ENCODE measurements around the gene RUFY3. TPM values are rescaled to one million over a fixed set of nuclear protein-coding genes. Genes with fewer than 3 reads are reported as not detected.

The RUFY3 gene
- polyA plus RNA-seq, 3 donors, result 11.1 to 37.3 (median 12.5) TPM

DNA sequence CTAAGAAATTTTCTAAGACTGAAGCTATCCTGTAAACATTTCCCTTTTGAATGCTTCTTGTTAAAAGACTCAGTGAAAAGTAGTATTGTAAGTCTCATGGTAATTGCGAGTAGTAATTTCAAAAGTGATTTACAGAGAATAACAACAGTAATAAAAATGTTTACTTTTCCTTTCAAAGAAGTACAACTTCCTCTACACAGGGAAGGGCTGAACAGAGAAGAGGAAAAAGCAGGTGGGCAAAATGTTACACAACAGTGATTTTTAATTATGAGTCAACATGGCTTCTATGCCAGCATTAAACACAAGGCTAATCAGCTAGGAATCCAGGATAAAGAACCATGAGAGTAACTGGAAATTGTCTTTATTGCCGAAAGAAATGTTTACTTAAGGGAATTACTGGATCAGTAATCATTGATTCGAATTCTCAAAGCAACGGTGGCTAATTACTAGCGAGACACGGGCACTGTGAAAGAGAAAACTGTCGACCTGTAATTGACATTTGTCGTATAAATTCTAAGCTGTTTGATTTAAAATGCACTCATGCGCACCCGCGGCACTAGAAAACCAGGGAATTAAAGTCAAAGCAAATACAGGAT lies 18.0 kb upstream of the RUFY3 start:
- Histone ChIP-seq H3K9me3 (replicated peaks in 1 of 2; ENCODE audit: control insufficient read depth in 1 of 2, insufficient read depth in 1 of 2, low read length in 2 of 2) (no peaks in the 10 kb centered on the region), H3K36me3 (replicated peaks in 1 of 2; ENCODE audit: control insufficient read depth in 1 of 2, insufficient read depth in 2 of 2, low read length in 2 of 2) (no peaks in the 10 kb centered on the region), H2AFZ (ENCODE audit: insufficient read depth, low read depth, low read length, poor library complexity, severe bottlenecking) (peak overlapping the region; percentile 88), H3K79me2 (ENCODE audit: insufficient read depth, low read length) (peaks cover 31% of the 10 kb centered on the region), H3K27ac (ENCODE audit: low read depth in 1 of 2, low read length in 2 of 2) (peak overlapping the region in 1 of 2 donors; percentile 80), H3K4me1 (ENCODE audit: control insufficient read depth in 1 of 2, insufficient read depth in 2 of 2, low read length in 2 of 2) (peaks cover 17 to 30% of the 10 kb centered on the region in 2 donors), H4K20me1 (ENCODE audit: insufficient read depth, low read length) (no peaks in the 10 kb centered on the region), H3K4me3 (replicated peaks in 1 of 3; ENCODE audit: low read depth in 2 of 3, low read length in 3 of 3) (peak overlapping the region; percentile 62 to 81 (median 66)), H3K9ac (ENCODE audit: insufficient read depth, low read length, poor library complexity, severe bottlenecking) (peak overlapping the region; percentile 87), H3K4me2 (replicated peaks; ENCODE audit: extremely low read depth, low read length, poor library complexity, severe bottlenecking) (peak overlapping the region; percentile 81), H3K27me3 (ENCODE audit: control insufficient read depth in 2 of 2, insufficient read depth in 2 of 2, low read length in 2 of 2) (no peaks in the 10 kb centered on the region)
- peak overlapping the region; percentile 74 to 91 (median 83) for H3K27ac Mint-ChIP-seq
- H3K4me1 Mint-ChIP-seq, result peaks cover 25% of the 10 kb centered on the region
- no peaks in the 10 kb centered on the region for H3K36me3 Mint-ChIP-seq
- no peaks in the 10 kb centered on the region for H3K27me3 Mint-ChIP-seq (ENCODE audit: low read depth in 3 of 3)
- TF ChIP-seq, protein P1, sequence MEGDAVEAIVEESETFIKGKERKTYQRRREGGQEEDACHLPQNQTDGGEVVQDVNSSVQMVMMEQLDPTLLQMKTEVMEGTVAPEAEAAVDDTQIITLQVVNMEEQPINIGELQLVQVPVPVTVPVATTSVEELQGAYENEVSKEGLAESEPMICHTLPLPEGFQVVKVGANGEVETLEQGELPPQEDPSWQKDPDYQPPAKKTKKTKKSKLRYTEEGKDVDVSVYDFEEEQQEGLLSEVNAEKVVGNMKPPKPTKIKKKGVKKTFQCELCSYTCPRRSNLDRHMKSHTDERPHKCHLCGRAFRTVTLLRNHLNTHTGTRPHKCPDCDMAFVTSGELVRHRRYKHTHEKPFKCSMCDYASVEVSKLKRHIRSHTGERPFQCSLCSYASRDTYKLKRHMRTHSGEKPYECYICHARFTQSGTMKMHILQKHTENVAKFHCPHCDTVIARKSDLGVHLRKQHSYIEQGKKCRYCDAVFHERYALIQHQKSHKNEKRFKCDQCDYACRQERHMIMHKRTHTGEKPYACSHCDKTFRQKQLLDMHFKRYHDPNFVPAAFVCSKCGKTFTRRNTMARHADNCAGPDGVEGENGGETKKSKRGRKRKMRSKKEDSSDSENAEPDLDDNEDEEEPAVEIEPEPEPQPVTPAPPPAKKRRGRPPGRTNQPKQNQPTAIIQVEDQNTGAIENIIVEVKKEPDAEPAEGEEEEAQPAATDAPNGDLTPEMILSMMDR (IDR thresholded peaks at IDR 0.05), result no peak
- DNase-seq, result peak in 2 of 3 donors; percentile 41 to 45
- no peaks in the 10 kb centered on the region for H3K9me3 Mint-ChIP-seq
- 0% methylated on average over 6 of the region's 11 CpGs for WGBS (ENCODE audit: insufficient coverage)
- intact Hi-C loops (cut with micrococcal nuclease), result loop anchor here (2.0 to 10.0 kb wide), 3 partner anchors 15 to 51 kb away; partner anchors contain the start of gene UTP3 (in 1 of the 2)
- H3K4me3 Mint-ChIP-seq, result peak overlapping the region; percentile 89 to 92

DNA sequence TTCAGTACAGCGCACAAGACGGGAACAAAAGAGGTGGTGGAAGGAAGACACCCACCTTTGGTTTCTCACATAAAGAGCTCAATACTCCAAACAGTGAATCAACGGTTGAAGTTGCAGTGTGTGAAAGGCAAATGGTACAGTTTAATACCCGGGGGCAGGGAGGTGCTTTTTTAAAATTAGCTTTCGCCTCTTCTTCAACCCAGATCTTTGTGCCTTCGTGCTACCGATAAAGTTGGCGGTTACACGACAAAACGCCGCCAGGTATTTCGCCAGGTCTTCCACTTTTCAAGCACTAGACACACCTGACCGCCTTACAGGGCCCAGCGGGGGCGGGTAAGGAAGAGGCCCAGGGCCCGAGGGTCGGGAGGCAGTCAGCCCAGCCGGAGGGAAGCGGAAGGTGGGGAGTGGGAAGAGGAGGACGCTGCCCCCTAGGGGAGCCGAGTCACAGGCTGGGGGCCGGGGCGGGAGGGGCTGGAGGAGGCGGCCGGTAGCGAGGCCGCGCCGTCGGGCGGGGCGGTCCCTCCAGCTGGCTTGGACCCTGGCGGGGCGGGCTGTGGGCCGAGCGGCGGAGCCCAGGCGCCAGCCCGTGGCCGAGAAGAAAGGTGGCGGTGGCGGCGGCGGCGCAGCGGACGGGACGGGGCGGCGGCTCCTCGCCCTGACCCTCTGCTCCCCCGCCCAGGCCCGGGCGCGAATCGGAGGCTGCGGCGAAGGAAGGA lies 17.4 kb upstream of the RUFY3 start:
- H3K4me1 ChIP-seq (ENCODE audit: control insufficient read depth in 1 of 2, insufficient read depth in 2 of 2, low read length in 2 of 2), result peaks cover 17 to 30% of the 10 kb centered on the region in 2 donors
- H3K9ac ChIP-seq (ENCODE audit: insufficient read depth, low read length, poor library complexity, severe bottlenecking), result peak overlapping the region; percentile 87
- Mint-ChIP-seq H3K27me3 (ENCODE audit: low read depth in 3 of 3) (no peaks in the 10 kb centered on the region), H3K4me1 (peaks cover 28% of the 10 kb centered on the region), H3K9me3 (no peaks in the 10 kb centered on the region), H3K36me3 (peaks cover 0 to 4% of the 10 kb centered on the region in 2 donors), H3K4me3 (peak overlapping the region; percentile 89 to 92), H3K27ac (peak overlapping the region; percentile 74 to 91 (median 83))
- H3K36me3 ChIP-seq (replicated peaks in 1 of 2; ENCODE audit: control insufficient read depth in 1 of 2, insufficient read depth in 2 of 2, low read length in 2 of 2), result no peaks in the 10 kb centered on the region
- DNase-seq, result peak; percentile 53 to 79 (median 70)
- H2AFZ ChIP-seq (ENCODE audit: insufficient read depth, low read depth, low read length, poor library complexity, severe bottlenecking), result peak overlapping the region; percentile 88
- peak overlapping the region; percentile 62 to 81 (median 66) for H3K4me3 ChIP-seq (replicated peaks in 1 of 3; ENCODE audit: low read depth in 2 of 3, low read length in 3 of 3)
- no peaks in the 10 kb centered on the region for H3K9me3 ChIP-seq (replicated peaks in 1 of 2; ENCODE audit: control insufficient read depth in 1 of 2, insufficient read depth in 1 of 2, low read length in 2 of 2)
- no peaks in the 10 kb centered on the region for H3K27me3 ChIP-seq (ENCODE audit: control insufficient read depth in 2 of 2, insufficient read depth in 2 of 2, low read length in 2 of 2)
- peaks cover 38% of the 10 kb centered on the region for H3K79me2 ChIP-seq (ENCODE audit: insufficient read depth, low read length)
- peak overlapping the region; percentile 81 for H3K4me2 ChIP-seq (replicated peaks; ENCODE audit: extremely low read depth, low read length, poor library complexity, severe bottlenecking)
- TF ChIP-seq, protein P1 (IDR thresholded peaks at IDR 0.05), result peak; percentile 42
- WGBS (ENCODE audit: insufficient coverage), result under 1% methylated on average over 47 of the region's 58 CpGs
- H3K27ac ChIP-seq (ENCODE audit: low read depth in 1 of 2, low read length in 2 of 2), result peak overlapping the region; percentile 12 to 80
- H4K20me1 ChIP-seq (ENCODE audit: insufficient read depth, low read length), result no peaks in the 10 kb centered on the region
- intact Hi-C loops (cut with micrococcal nuclease), result loop anchor here (2.0 to 10.0 kb wide), 3 partner anchors 16 to 50 kb away; partner anchors contain the start of gene UTP3 (in 1 of the 2)

Measured in CD14-positive monocyte (primary cell).